Ascending aorta (tissue), 2 donors: ENCODE results near the gene PIP4K2B. TPM values are rescaled to one million over a fixed set of nuclear protein-coding genes. Genes with fewer than 3 reads are reported as not detected.

Experiments used
- DNase-seq, 2 donors: peaks; one replicate each; pipeline ENCODE4 v3.0.0-alpha.2; 2019; ENCODE audit warnings: low spot score in 2 of 2
- H3K27ac ChIP-seq, 2 donors: fragments of 200-600 bp; sonication (generic); one replicate each; pipeline ENCODE4 v1.5.1; 2016 to 2017; ENCODE audit warnings: mild to moderate bottlenecking in 1 of 2
- H3K27me3 ChIP-seq: fragments of 200-600 bp; sonication (generic); one replicate; pipeline ENCODE4 v1.5.1; 2017
- H3K36me3 ChIP-seq, 2 donors: fragments of 200-600 bp; sonication (generic); one replicate each; pipeline ENCODE4 v1.5.1; 2016
- H3K4me1 ChIP-seq, 2 donors: fragments of 200-600 bp; sonication (generic); one replicate each; pipeline ENCODE4 v1.5.1; 2016 to 2017; ENCODE audit warnings: mild to moderate bottlenecking in 1 of 2
- H3K4me3 ChIP-seq, 2 donors: fragments of 200-600 bp; sonication (generic); one replicate each; pipeline ENCODE4 v1.5.1; 2016 to 2017; ENCODE audit warnings: mild to moderate bottlenecking in 1 of 2
- H3K9me3 ChIP-seq, 2 donors: fragments of 200-600 bp; sonication (generic); one replicate each; pipeline ENCODE4 v1.5.1; 2016
- CTCF ChIP-seq, 3 experiments: fragments of 200-600 bp in 2 of 3; fragments of 450-650 bp in 1 of 3; sonication (generic) in 2 of 3; IDR thresholded peaks; one replicate each; pipeline ENCODE4 v1.5.1; 2016 to 2019; ENCODE audit warnings: antibody characterized with exemption in 3 of 3, mild to moderate bottlenecking in 1 of 3, moderate library complexity in 1 of 3
- intact Hi-C: fragments of 100-400 bp; cut with DNase I; formaldehyde crosslinking; loops from one replicate; pipeline ENCODE4 v1.15.1; 2023
- total RNA-seq: library from RNA; depleted of rRNA; stranded (reverse); fragments of >200 nt; gene quantifications from one replicate; pipeline ENCODE4 v1.1.0, GENCODE V29; 2016

Gene PIP4K2B
- total RNA-seq = 45.0 TPM

GRCh38 chr17:38799501-38800236 is at the start of gene PIP4K2B:
Gene PIP4K2B, minus strand, starts transcription at chr17:38799556. Its CDS starts 132 bp downstream, at chr17:38799424.
- H3K36me3 ChIP-seq = peaks cover 26 to 39% of the 10 kb centered on the region in 2 donors
- peak; percentile 85 to 98 for DNase-seq
- no peak for TF ChIP-seq CTCF (IDR thresholded peaks at IDR 0.05)
- peak within 1 kb of the TSS; percentile 98 to 100 for H3K27ac ChIP-seq
- H3K4me1 ChIP-seq = peaks cover 7 to 25% of the 10 kb centered on the region in 2 donors
- no peaks in the 10 kb centered on the region for H3K27me3 ChIP-seq
- H3K9me3 ChIP-seq = no peaks in the 10 kb centered on the region
- intact Hi-C loops = loop anchor here (1.0 to 5.0 kb wide), 6 partner anchors 26 to 401 kb away; partner anchors contain the start of genes CWC25, PLXDC1, PSMB3 and RPL19
- peak within 1 kb of the TSS; percentile 88 to 93 for H3K4me3 ChIP-seq

GRCh38 chr17:38848557-38848891 is 49.2 kb upstream of the PIP4K2B start:
- Histone ChIP-seq H3K9me3 (no peaks in the 10 kb centered on the region), H3K27me3 (no peaks in the 10 kb centered on the region), H3K36me3 (peaks cover 48 to 65% of the 10 kb centered on the region in 2 donors), H3K4me3 (no peak overlapping the region), H3K4me1 (peaks cover 13 to 15% of the 10 kb centered on the region in 2 donors), H3K27ac (no peak overlapping the region)
- intact Hi-C loops = no loop called here
- TF ChIP-seq CTCF (IDR thresholded peaks at IDR 0.05) = no peak
- DNase-seq = no peak

GRCh38 chr17:38844261-38844757 is 45.0 kb upstream of the PIP4K2B start:
- Histone ChIP-seq H3K27ac (no peak overlapping the region), H3K27me3 (no peaks in the 10 kb centered on the region), H3K9me3 (no peaks in the 10 kb centered on the region), H3K4me3 (no peak overlapping the region), H3K4me1 (no peaks in the 10 kb centered on the region), H3K36me3 (peaks cover 20 to 29% of the 10 kb centered on the region in 2 donors)
- no peak for TF ChIP-seq CTCF (IDR thresholded peaks at IDR 0.05)
- intact Hi-C loops = no loop called here
- DNase-seq = no peak

- peaks cover 7% of the 10 kb centered on the region in 2 donors for H3K36me3 ChIP-seq
- H3K4me3 ChIP-seq = peak overlapping the region; percentile 81 to 82
- no peaks in the 10 kb centered on the region for H3K27me3 ChIP-seq
- no peak for TF ChIP-seq CTCF (IDR thresholded peaks at IDR 0.05)
- DNase-seq = no peak
- H3K9me3 ChIP-seq = no peaks in the 10 kb centered on the region
- peak overlapping the region; percentile 93 to 99 for H3K27ac ChIP-seq
- peaks cover 12 to 14% of the 10 kb centered on the region in 2 donors for H3K4me1 ChIP-seq
- intact Hi-C loops = loop anchor here (1.0 kb wide), 3 partner anchors 27 to 43 kb away; partner anchors contain the start of genes PIP4K2B and RPL23
Measured at GRCh38 chr17:38825762-38826247, 26.4 kb upstream of the PIP4K2B start.

- Histone ChIP-seq H3K36me3 (peaks cover 14% of the 10 kb centered on the region in 2 donors), H3K4me3 (peak within 1 kb of the TSS; percentile 81 to 82), H3K4me1 (peaks cover 12 to 14% of the 10 kb centered on the region in 2 donors), H3K27ac (peak within 1 kb of the TSS; percentile 93 to 99), H3K27me3 (no peaks in the 10 kb centered on the region), H3K9me3 (no peaks in the 10 kb centered on the region)
- peak; percentile 84 to 98 for DNase-seq
- TF ChIP-seq CTCF (IDR thresholded peaks at IDR 0.05) = no peak
- intact Hi-C loops = loop anchor here (1.0 kb wide), 3 partner anchors 26 to 44 kb away; partner anchors contain the start of genes PIP4K2B and RPL23
Measured at GRCh38 chr17:38824899-38825761, 25.8 kb upstream of the PIP4K2B start, which contains the start of gene CWC25. Gene CWC25, minus strand, starts transcription at chr17:38825321. Its CDS starts 138 bp downstream, at chr17:38825183.
